GM21825 (cell line): ENCODE data around the gene CYP17A1.
A peak's percentile ranks its signal among the peaks of the same experiment; 100 is the strongest.

Experiments used
- ATAC-seq: cut with Tn5 transposase; IDR thresholded peaks from one replicate; pipeline ENCODE4 v1.9.1; 2021; ENCODE audit warnings: mild to moderate bottlenecking, moderate library complexity; ENCODE audit not compliant: unreplicated experiment

The CYP17A1 gene

DNA sequence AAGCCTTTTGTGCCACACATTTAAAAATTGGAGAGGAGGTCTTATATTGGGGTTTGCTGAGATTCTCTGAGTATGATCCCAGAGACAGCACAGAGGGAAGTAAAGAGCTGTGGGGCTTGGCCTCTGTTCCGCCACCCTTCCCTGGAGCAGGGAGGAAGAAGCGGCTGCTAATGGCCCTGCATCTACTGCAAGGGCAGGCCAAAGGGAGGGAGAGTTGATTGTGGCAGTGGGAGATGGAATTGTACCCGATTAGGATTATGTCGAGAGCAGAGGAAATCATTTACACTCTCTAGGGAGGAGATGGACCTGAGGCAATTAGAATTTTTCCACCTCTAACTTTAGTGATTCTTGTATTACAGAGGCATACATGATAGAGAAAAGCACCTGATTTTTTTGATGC lies 28.8 kb downstream of the CYP17A1 start:
- no peak for ATAC-seq

DNA sequence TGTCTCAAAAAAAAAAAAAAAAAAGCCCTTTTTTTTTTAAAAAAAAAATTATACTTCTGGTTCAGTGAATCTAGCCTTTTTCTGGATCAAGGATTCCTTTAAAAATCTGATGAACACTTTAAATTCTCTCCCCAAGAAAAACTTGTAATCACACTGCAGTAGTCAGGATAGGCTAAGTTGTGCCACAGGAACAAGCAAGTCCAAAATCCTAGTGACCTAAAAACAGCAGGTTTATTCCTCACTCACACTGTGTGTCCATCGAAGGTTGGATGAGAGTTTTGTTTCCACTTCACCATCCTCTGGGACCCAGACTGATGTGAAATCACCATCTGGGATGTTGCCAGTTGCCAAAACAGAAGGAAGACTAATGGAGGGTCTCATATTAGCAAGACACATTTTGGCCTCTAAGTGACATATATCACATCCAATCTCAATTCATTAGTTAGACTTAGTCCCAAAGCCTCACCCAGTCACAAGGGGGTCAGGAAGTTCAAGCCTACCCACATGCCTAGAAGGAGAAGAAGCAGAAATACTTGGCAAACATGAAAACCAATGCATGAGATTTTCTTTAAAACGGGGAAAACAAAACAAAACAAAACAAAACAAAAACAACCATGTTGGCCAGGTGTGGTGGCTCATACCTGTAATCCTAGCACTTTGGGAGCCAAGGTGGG lies 32.7 kb downstream of the CYP17A1 start:
- no peak for ATAC-seq

DNA sequence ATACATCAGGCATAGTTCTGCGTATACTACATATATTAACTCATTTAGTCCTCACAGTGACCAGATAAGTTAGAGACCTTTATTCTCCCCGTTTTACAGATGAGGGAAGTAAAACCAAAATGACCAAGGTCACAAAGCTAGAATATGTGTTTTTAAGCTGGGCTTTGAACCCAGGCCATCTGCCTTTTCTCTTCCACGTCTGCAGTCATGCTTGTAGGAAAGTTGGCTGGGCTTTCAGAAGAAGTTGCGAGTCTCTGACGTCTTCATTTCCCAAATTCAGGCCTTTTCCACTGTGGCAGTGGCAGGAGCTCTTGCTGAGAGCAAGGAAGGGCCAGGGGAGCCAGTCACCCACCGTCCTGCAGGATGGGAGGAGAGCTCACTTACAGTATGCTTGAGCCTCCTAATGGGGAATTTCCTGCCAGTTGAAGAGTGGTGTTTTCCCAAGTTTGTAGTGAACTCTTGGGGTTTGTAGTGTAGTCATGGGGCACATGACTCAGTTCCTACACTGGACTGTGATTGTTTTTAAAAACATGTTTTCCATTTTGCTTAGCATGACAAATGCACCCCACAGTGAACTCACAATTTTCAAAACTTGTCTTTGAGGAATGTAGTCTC lies 34.2 kb downstream of the CYP17A1 start:
- peak; percentile 56 for ATAC-seq

DNA sequence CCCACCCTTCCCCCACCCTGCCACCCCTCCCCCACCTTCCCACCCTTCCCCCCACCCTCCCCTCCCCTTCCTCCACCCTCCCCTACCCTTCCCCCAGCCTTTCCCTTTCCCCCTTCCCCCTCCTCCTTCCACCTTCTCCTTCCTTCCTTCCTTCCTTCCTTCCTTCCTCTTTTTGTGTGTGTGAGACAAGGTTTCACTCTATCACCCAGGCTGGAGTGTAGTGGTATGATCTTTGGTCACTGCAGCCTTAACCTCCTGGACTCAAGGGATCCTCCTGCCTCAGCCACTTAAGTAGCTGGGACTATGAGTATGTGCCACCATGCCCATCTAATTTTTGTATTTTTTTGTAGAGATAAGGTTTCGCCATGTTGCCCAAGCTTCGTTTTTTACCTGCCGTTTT lies 35.2 kb downstream of the CYP17A1 start:
- no peak for ATAC-seq

DNA sequence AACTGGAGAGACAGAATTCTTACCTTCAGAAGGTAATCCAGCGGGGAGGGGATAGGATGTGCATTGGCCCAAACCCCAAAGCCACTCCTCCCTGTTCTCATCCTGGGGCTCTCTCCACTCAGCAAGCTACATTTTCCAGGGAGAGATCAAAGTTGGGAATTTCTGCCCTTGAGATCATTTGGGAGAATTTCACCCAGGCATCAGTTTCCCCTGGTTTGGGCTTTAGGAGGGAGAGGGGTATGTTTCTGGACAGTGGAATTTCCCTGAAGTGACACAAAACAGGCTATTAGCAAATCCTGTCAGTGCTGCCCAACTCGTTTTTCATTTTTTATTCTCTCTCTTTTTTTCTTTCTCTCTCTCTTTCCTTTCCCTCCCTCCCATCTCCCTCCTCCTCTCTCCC lies 35.7 kb downstream of the CYP17A1 start:
- ATAC-seq: no peak

DNA sequence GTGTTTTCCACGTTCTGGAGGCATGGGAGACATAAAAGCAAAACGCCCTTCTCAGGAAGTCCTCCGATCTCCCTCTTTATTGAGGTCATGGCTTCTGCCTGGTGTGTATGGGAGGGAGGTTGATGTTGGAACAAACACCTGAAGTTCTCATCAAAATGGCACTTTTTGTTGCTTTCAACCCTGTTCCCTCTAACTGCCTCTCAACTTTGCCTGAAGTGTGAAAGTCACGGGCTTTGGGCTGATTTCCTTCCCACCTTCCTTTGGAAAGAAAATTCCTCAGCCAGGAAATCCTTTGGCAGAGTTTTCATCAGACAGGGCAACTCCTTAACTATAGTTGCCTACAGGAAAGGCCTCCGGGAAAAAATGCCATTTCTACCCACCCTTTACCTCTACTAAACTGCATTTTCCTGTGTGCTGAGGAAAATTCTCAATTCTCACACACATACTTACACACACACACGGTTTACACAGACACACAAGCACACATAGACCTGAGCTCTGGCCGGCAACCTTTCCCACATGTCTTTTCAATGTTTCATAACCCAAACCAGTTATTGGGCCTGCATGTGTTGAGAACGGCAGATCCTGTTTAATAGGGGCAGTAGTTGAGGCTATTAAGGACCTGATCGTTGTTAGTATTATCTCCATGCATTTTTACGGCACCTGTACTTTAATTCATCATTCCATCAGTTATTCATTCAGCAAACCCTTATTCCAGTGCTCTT lies 36.4 kb downstream of the CYP17A1 start:
- ATAC-seq: no peak

DNA sequence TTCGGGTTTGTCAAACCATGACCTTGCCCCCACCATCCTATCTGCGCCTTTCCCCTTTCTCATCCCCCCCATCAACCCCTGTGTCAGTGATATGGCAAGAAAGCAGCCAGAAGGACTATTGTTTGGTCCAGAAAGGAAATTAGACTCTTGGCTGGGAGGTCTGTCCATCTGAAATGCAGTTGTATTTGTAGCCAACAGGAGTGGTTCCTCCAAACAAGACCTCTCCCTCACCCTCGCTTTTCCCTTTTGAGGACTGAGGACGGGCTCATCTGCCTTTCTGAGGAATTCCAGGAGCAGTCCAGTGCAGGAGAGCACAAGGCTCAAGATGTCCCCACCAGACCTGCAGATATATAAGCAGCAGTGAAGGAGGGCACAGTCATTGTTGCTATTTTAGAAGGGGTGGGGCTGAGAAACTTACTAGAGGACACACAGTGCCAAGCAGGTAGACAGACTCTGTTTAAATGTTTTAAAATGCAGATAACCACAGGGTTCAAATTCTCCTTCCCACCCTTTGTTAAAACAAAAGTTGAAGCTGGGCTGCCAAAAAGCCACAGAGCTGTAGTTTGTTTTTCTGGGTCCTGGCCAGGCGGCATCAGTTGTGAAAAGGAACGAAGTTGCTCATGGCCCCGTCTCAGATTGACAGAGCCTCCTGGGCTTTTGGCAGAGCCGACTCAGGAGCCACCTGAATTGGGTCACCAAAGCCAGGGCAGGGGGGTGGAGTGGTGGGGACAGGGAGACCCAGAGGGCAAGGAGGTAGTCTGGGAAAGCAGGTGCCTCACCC lies 37.3 kb downstream of the CYP17A1 start:
- no peak for ATAC-seq

DNA sequence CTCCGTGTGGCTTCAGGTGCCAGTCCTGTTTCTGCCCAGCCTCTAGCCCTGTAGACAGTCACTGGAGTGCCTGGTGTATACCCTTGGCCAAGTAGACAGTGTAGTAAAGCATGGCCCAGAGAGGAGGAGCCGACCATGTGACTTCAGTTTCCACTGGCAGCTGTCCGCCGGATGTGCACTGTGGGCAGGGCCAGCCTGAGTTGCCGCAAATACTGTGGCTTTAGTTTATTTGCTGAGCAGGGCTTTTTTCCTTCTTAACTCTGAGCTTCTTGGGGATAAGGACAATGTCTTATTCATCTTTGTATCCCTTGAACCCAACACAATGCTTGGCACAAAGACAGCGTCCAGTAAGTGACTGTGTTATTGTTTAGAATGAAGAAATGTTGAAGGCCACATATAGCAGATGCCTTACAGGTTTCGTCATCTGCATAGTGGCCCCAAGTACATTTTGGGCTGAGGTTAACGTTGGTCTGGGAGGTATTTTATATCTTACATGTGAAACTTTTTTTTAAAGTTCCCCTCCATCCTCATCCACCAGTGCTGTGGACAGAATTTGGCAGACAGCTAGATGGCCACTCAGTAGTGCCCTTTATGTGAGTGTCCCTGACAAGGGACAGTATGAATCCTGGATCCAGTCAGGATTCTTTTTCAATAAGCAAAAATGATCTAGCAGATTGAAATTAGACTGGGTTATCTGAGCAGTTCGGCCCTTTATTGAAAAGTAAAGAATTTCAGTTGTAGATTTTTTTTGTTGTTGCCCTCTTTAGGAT lies 40.6 kb downstream of the CYP17A1 start:
- ATAC-seq: peak; percentile 97

DNA sequence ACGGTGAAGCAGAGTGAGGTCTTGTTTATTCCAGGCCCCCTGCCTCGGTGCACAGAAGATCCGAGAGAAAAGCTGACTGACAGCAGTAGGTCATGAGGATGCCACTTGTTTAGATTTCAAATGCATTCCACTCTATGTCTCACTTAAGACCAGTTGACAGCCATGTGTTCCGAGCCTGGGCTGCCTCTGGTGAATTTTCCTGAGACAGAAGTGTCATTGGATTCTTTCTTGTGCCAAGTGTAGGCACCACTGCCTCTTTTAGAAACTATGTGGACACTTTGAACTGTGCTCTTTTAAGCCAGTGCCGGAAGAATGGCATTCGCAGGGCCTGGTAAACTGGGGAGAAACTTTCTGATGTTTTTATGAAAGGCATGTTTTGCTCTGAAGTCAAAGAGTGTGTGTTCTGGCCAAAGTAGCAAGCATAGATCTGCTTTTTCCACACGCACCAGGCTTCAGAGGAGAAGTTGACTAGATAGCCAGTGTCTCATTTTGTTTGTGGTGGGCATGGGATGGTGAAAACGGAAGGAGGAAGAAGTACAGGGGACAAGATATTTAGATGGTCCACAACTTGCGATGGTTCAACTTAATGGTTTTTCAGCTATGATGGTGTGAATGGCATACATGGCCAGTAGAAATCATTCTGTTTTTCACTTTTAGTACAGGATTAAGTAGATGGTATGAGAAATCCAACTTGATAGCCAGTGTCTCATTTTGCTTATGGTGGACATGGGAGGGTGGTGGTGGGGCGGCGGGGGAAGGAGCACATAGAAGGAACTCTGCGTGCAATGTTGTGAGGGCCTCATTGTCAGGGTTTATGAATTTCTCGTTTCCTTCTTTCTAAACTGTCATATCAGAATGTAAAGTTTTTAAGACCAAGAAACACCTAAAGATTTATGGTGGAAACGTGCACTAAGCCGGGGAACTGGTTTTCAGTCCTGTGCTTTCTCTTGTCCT lies 41.5 kb downstream of the CYP17A1 start:
- ATAC-seq: peak; percentile 20

DNA sequence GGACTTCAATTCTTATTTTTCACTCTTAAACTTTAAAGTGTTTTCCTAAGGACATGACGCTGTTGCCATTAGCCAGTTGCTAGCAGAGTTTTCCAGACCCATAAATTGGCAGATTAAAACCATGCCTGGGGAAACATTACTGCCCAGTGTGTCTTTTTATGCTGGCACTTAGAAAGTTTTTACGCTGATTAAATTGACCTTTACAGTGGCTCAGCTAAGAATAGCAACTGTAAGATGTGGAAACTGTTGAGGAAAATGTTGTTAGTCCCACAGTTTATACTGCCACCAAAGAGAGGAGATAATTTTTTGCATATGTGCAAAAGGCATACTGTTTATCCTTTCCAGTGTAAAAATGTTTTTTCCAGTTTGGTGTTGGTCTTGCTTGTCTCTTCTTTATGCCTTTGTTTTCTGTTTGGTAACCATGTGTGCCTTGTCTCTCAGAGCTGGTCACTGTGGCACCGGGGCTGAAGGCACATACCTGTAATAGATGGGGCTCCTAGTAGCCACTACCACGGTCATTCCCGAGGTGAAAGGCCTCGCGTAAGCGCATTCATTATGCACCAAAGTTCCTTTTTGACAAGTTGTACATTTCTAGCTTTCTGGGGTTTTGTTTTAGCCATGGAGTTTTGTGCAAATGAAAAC lies 45.3 kb downstream of the CYP17A1 start:
- ATAC-seq: no peak

DNA sequence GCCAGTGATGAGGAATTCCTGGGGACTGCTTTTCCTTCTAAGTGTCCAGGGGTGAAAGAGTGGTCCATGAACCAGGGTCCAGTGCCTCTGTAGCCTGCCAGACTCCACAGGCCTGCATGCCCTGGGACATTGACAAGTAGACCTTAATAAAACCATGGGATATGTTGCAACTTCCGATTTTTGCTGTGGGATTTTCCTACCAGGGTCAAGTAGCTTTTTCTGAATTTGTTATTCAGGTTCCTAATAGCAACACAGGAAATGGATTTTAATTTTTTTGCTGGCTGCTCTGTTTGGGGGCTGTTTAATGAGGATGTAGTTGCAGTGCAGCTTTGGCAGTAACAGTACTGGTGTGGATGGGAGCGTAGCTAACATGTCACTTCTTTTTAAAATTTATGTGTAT lies 51.4 kb downstream of the CYP17A1 start:
- no peak for ATAC-seq

DNA sequence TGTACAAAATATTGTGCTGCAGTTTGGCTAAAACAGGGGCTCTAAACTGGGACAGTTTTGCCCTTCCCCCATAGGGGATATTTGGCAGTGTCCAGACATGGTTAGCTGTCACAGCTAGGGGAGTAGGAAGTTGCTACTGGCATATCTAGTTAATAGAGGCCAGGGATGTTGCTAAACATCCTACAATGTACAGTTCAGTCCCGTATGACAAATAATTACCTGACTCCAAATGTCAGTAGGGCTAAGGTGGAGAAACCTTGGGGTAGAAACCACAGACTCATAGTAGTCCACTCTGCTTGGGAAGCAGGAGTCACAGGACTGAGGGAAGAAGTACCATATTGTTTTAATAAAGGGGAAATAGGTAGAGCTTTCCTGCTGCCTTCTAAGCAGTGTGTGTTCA lies 53.6 kb downstream of the CYP17A1 start:
- no peak for ATAC-seq

DNA sequence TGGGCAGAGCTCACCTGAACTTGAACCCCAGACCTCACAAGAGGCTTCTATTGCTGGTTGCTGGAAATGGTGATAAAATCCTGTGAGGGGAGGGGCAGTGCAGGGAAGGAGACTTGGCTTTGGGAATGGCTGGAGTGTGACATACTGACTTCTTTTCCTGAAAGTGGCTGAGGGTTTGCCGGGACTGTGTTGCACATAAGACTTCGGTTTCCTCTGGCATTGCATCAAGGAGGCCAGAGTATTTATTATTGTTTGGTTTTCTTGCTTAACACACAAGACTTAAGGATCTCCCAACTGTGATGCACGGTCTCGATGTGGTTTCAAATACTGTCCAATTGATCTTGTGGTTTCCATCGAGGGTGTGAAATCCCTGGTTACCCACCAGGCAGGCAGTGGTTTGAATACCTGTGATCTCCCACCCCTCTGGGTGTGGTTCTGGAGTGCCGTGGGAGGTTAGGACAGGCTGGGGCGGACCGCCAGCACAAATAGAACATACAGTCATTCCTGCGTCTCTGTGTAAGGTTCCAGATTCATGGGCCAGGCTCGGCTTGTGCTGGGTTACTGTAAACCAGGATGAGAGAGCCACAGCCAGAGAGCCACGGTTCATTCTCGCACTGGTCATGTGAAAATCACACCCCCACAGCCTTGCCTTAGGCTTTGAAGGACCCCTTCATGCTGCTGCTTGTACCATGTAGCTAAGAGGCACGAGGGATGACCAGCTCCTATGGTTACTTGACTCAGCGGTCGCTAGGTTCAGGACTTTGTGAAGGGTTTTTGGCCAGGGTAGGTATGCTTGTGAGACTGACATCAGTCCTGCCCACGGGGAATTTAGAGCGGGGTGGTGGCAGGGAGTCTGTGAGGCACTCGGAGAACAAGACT lies 54.3 kb downstream of the CYP17A1 start:
- no peak for ATAC-seq

DNA sequence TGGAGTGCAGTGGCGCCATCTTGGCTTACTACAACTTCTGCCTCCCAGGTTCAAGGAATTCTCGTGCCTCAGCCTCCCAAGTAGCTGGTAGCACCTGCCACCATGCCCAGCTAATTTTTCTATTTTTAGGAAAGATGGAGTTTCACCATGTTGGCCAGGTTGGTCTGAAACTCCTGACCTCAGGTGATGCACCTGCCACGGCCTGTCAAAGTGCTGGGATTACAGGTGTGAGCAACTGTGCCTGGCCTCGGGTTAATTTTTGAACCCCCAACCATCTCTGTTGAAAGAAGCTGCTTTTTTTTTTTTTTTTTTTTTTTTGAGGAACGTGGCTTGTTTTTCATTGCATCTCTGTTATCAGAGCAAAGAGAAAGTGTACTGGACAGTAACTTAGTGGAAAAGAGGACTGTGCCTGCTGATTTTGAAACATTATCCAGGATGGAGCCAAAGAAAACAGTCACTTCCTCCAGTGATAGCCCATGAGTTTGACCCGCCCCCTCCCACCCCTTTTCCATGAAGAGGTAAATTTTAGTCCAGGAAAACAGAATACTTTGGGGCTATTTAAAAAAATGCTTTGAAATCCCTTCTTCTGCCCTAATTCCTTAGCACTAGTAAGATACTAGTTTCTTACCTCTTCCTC lies 55.2 kb downstream of the CYP17A1 start:
- no peak for ATAC-seq

DNA sequence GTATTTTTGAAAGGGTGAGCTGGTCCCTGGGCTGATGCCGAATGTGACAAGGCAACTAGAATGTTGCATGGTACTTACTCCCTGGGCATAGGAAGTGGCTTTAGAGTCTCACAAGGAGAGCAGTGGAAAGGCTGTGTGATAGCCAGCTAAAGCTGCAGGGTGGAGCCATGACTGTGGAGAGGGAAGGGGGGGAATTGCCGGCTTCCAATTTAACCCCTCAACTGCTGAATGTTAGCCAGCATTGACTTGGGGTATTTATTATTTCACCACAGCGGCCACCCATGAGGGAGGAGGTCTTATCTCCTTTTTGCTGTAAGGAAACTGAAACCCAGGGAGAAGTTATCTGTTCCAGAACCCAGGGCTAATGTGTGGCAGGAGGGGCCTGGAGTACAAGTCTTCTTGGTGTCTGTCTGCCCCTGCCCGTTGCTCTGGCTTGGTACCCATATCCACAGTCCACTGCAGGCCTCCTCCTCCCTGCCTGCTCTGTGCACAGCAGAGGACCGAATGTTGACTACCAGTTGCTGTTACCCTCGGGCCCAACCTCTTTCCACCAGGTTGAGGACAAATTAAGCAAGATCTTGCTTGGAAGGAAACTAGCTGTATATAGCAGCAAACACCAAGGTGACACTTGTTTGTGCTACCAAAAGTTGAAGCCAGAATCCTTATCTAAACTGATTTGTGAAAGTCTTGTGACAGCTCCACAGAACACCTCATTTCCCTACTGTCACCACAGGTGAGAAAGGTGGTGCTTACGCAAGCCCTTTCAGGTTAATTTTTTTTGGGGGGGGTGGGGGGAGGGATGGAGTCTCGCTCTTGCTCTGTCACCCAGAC lies 55.9 kb downstream of the CYP17A1 start:
- ATAC-seq: no peak
